GM06990 (cell line): ENCODE data around the gene EYS.

Source experiments
- DNase-seq: peaks from one replicate; pipeline ENCODE4 v3.0.0-alpha.2; 2011; ENCODE audit not compliant: insufficient read length; ENCODE audit errors: extremely low read depth
- H3K27me3 ChIP-seq: replicated peaks from 2 replicates; pipeline ENCODE4 v1.6.0; 2011; ENCODE audit warnings: low read length; ENCODE audit not compliant: control insufficient read depth, insufficient read depth
- H3K36me3 ChIP-seq: 2 replicates; pipeline ENCODE4 v1.5.1; 2011; ENCODE audit warnings: low read length; ENCODE audit not compliant: control insufficient read depth, insufficient read depth
- H3K4me3 ChIP-seq: replicated peaks from 2 replicates; pipeline ENCODE4 v1.5.1; 2011; ENCODE audit warnings: low read depth, mild to moderate bottlenecking, control low read depth, low read length
- TF ChIP-seq, protein P1 (sequence below): IDR thresholded peaks from 2 replicates; pipeline ENCODE4 v1.5.1; 2011; ENCODE audit warnings: low read length, control low read depth, mild to moderate bottlenecking, inconsistent platforms; ENCODE audit not compliant: insufficient read depth, poor library complexity, severe bottlenecking

The EYS gene

DNA sequence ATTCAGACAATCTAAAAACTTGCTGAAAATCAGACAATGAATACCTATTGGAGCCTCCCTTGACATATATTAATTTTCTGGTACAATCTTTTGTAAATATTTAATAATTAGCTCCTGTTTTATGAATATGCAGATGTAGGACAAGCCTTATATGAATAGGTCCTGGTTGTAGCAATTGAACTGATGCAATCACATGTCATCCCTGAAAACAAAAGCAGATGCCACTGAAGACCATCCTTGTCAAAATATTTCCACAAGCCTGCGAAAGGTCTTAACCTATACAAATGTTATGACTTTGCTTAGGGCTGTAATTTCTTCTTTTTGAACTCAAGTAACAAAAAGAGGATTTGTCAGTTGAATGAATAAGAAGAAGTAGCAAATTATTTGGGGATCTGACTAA lies 722.1 kb downstream of the EYS start:
- TF ChIP-seq, protein P1, sequence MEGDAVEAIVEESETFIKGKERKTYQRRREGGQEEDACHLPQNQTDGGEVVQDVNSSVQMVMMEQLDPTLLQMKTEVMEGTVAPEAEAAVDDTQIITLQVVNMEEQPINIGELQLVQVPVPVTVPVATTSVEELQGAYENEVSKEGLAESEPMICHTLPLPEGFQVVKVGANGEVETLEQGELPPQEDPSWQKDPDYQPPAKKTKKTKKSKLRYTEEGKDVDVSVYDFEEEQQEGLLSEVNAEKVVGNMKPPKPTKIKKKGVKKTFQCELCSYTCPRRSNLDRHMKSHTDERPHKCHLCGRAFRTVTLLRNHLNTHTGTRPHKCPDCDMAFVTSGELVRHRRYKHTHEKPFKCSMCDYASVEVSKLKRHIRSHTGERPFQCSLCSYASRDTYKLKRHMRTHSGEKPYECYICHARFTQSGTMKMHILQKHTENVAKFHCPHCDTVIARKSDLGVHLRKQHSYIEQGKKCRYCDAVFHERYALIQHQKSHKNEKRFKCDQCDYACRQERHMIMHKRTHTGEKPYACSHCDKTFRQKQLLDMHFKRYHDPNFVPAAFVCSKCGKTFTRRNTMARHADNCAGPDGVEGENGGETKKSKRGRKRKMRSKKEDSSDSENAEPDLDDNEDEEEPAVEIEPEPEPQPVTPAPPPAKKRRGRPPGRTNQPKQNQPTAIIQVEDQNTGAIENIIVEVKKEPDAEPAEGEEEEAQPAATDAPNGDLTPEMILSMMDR: no peak
- no peak for DNase-seq

DNA sequence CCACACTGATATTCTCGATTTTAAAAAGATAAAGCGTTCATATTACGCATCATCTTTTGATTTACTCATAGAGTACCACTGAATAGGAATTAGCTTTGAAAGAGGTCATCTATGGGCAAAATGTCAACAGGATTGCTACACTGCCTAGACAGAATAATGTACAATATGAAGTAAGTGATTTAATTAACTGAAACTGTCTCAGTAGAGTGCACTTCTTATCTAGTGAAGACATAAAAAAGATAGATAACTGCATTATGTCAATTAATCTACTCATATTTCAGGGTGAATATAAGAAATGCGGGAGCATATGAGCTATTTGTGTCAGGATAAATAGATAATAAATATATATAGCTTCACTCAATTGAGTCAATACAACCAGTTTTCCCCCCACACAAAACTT lies 723.9 kb downstream of the EYS start:
- Histone ChIP-seq H3K4me3 (no peak overlapping the region), H3K27me3 (no peaks in the 10 kb centered on the region), H3K36me3 (no peaks in the 10 kb centered on the region)
- TF ChIP-seq, protein P1: no peak
- no peak for DNase-seq

More for the DNA sequence above, 722.1 kb downstream of the EYS start:
- Histone ChIP-seq H3K36me3 (no peaks in the 10 kb centered on the region), H3K27me3 (no peaks in the 10 kb centered on the region), H3K4me3 (no peak overlapping the region)

DNA sequence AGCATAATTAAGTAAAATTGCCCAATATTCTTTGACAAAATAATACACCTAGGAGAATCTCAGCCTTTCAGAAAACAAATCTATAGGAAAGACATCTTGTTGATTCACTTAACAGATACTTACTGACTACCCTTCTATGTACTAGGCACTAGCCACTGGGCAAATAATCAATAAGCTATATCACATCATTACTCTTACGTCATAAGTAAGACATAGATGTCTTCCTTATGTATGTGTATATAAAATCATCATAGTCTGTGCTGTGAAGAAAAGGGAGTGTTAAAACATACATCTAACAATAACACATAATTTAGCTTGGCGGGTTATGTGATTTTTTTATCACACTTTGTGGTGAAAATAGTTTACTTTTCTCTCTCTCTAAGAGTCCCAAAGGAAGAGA lies 733.9 kb downstream of the EYS start:
- Histone ChIP-seq H3K4me3 (no peak overlapping the region), H3K36me3 (no peaks in the 10 kb centered on the region), H3K27me3 (no peaks in the 10 kb centered on the region)
- no peak for DNase-seq
- TF ChIP-seq, protein P1: no peak

DNA sequence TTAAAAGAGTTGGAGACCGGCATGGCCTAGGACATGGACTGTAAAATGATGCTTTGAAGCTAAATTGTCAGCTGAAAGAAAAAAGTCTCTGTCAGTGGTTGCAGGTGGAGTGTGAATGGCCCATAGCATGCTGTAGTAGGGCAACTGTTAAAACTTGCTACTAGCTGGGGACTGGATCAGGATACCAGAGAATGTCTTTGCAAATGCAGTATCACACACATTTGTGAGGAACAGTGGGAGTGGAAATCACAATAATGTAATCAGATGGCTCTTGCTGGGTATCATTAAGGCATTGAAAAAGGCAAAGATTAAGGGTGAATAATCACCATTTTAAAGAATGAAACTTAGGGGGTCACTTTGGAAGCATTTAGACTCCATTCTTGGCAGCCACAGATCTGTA lies 737.9 kb downstream of the EYS start:
- no peak overlapping the region for H3K4me3 ChIP-seq
- H3K36me3 ChIP-seq: no peaks in the 10 kb centered on the region
- DNase-seq: no peak
- H3K27me3 ChIP-seq: no peaks in the 10 kb centered on the region
- TF ChIP-seq, protein P1: no peak

DNA sequence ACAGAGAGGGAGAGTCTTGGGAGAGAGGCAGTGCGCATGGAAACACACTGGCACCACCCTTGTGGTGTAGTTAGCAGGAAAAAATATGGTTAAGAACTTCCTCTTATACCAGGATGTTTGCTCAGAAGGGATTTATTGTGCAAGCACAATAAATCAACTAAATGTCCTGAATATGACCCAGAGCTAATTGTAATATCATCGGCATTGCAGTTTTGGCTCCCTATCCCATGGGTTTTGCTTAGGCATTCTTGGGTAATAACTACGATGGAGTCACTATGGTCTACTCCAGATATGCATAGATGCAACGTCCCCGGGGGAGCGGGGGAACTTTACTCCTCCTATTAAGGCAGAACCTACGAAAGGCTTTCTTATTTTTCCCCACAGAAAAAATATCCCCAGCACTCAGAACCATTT lies 751.6 kb downstream of the EYS start:
- no peaks in the 10 kb centered on the region for H3K36me3 ChIP-seq
- H3K27me3 ChIP-seq: no peaks in the 10 kb centered on the region
- H3K4me3 ChIP-seq: no peak overlapping the region
- DNase-seq: no peak
- TF ChIP-seq, protein P1: no peak

DNA sequence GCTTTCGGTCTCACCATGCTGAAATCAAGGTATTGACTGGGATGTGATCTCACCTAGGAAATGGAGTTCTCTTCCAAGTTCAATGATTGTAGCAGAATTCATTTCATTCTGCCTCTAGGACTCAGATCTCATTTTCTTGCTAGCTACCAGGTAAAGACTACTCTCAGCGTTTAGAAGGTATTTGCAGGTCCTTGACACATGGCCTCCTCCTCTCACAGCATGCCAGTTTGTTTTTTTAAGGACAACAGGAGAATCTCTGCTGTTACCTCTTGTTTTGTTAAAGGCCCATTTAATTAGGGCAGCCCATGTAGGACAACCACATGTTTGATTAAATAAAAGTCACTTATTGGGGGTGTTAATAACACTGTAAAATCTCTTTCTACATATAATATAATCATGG lies 757.8 kb downstream of the EYS start:
- Histone ChIP-seq H3K27me3 (no peaks in the 10 kb centered on the region), H3K36me3 (no peaks in the 10 kb centered on the region), H3K4me3 (no peak overlapping the region)
- TF ChIP-seq, protein P1: no peak
- DNase-seq: no peak
